A673 (cell line): ENCODE data around the gene MOK. TPM values are rescaled to one million over a fixed set of nuclear protein-coding genes. Genes with fewer than 3 reads are reported as not detected.

Experiments used
- BruUV-seq: library from RNA; stranded (reverse); fragments of 400-500 nt; replicated peaks from 2 replicates; lab custom pipeline; 2021; lab: Mats Ljungman, UMichigan
- CTCF ChIA-PET: fragments of 300-600 bp; sonication (Branson Sonifier 250); formaldehyde crosslinking; loops from one replicate; lab custom pipeline; 2022; ENCODE audit warnings: antibody characterized with exemption; lab: Charles Lee
- POLR2A ChIA-PET: fragments of 300-600 bp; sonication (Branson Sonifier 250); formaldehyde crosslinking; loops from one replicate; lab custom pipeline; 2022; ENCODE audit warnings: antibody characterized with exemption; ENCODE audit not compliant: low non-redundant PET; lab: Charles Lee
- DNase-seq: peaks from one replicate; pipeline ENCODE4 v3.0.0-alpha.2; 2015; ENCODE audit warnings: low spot score
- H3K27ac ChIP-seq: fragments of 200-600 bp; sonication (generic); 2 replicates; pipeline ENCODE4 v1.5.1; 2016; ENCODE audit warnings: mixed run types, low read depth, mild to moderate bottlenecking, mixed read lengths, antibody characterized with exemption, low read length; ENCODE audit not compliant: poor library complexity, severe bottlenecking
- H3K27me3 ChIP-seq: fragments of 200-600 bp; sonication (generic); replicated peaks from 2 replicates; pipeline ENCODE4 v1.6.1; 2017; ENCODE audit warnings: mixed run types, low read depth, mild to moderate bottlenecking, mixed read lengths, antibody characterized with exemption, low read length; ENCODE audit not compliant: insufficient read depth, poor library complexity
- H3K36me3 ChIP-seq: fragments of 200-600 bp; sonication (generic); 2 replicates; pipeline ENCODE4 v1.6.1; 2016; ENCODE audit warnings: mixed run types, mild to moderate bottlenecking, mixed read lengths, antibody characterized with exemption, low read length; ENCODE audit not compliant: insufficient read depth, poor library complexity, severe bottlenecking
- H3K4me1 ChIP-seq: fragments of 200-600 bp; sonication (generic); 2 replicates; pipeline ENCODE4 v1.6.1; 2017; ENCODE audit warnings: mixed run types, mild to moderate bottlenecking, mixed read lengths, antibody characterized with exemption, low read length; ENCODE audit not compliant: insufficient read depth, poor library complexity, severe bottlenecking
- H3K4me3 ChIP-seq: fragments of 200-600 bp; sonication (generic); 2 replicates; pipeline ENCODE4 v1.5.1; 2016; ENCODE audit warnings: low read depth, mixed run types, mild to moderate bottlenecking, mixed read lengths, low read length; ENCODE audit not compliant: poor library complexity, severe bottlenecking
- H3K9me3 ChIP-seq: fragments of 200-600 bp; sonication (generic); 2 replicates; pipeline ENCODE4 v1.6.1; 2016; ENCODE audit warnings: mixed run types, low read depth, mild to moderate bottlenecking, mixed read lengths, antibody characterized with exemption, low read length; ENCODE audit not compliant: poor library complexity, severe bottlenecking
- EZH2 ChIP-seq: fragments of 200-600 bp; sonication (generic); IDR thresholded peaks from 2 replicates; pipeline ENCODE4 v1.6.1; 2017; ENCODE audit warnings: borderline replicate concordance, low read depth, mild to moderate bottlenecking, mixed read lengths, antibody characterized with exemption, low read length; ENCODE audit not compliant: poor library complexity, severe bottlenecking
- intact Hi-C: fragments of 100-400 bp; cut with micrococcal nuclease; formaldehyde crosslinking; loops from one replicate; pipeline ENCODE4 v1.10.0; 2022; ENCODE audit not compliant: unreplicated experiment
- total RNA-seq: library from RNA; stranded (reverse); gene quantifications from 2 replicates; pipeline ENCODE4 v1.2.3, GENCODE V29; 2021
- TF ChIP-seq, protein P1 (sequence below): fragments of 300-800, 200-600 bp; sonication (generic); conservative IDR thresholded peaks from 2 replicates; pipeline ENCODE4 v1.5.1; 2017; ENCODE audit warnings: low read depth, mild to moderate bottlenecking, antibody characterized with exemption, low read length, moderate library complexity, mixed read lengths

MOK gene
- total RNA-seq, 1 experiment from 2014 or later = 27.4 TPM

- Histone ChIP-seq H3K4me1 (peaks cover 11% of the 10 kb centered on the region), H3K27me3 (no peaks in the 10 kb centered on the region), H3K27ac (peak overlapping the region; percentile 70), H3K9me3 (no peaks in the 10 kb centered on the region), H3K36me3 (peaks cover 9% of the 10 kb centered on the region), H3K4me3 (no peak overlapping the region)
- intact Hi-C loops = no loop called here
- TF ChIP-seq, protein P1, sequence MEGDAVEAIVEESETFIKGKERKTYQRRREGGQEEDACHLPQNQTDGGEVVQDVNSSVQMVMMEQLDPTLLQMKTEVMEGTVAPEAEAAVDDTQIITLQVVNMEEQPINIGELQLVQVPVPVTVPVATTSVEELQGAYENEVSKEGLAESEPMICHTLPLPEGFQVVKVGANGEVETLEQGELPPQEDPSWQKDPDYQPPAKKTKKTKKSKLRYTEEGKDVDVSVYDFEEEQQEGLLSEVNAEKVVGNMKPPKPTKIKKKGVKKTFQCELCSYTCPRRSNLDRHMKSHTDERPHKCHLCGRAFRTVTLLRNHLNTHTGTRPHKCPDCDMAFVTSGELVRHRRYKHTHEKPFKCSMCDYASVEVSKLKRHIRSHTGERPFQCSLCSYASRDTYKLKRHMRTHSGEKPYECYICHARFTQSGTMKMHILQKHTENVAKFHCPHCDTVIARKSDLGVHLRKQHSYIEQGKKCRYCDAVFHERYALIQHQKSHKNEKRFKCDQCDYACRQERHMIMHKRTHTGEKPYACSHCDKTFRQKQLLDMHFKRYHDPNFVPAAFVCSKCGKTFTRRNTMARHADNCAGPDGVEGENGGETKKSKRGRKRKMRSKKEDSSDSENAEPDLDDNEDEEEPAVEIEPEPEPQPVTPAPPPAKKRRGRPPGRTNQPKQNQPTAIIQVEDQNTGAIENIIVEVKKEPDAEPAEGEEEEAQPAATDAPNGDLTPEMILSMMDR = no peak
- no peak for TF ChIP-seq EZH2
- POLR2A ChIA-PET = no interaction called here
- no TSS peak for BruUV-seq
- CTCF ChIA-PET = no interaction called here
- peak; percentile 45 for DNase-seq
Observed at GRCh38 chr14:102200690-102201352, 104.1 kb downstream of the MOK start.

DNA sequence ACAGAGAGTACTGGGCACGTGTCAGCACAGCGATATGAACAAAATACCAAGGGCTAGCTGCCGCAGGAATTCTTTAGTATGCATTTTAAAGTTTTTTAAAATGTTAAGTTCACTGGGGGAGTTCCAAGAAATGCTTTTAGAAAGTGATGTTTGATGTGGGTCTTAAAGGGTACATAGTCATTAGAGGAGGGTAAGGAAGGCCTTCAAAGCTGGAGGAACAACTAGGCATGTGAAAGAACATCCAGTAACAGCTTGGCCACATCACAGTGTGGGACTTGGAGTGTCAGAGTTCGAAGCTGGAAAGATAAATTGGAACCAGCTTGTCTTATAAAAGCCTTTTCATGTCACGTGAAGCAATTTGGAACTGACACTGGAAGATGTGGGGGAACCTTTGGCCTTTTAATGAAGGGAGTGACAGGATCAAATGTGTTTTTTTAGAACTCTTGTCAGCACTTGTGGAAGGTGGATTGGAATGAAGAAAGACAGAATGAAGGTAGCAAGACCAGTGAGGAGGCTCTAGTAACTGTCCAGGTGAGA is 107.6 kb downstream of the MOK start:
- no TSS peak for BruUV-seq
- no peak for TF ChIP-seq EZH2
- TF ChIP-seq, protein P1 = no peak
- no peak overlapping the region for H3K4me3 ChIP-seq
- H3K27ac ChIP-seq = no peak overlapping the region
- ChIA-PET CTCF (no interaction called here), POLR2A (no interaction called here)
- H3K4me1 ChIP-seq = peaks cover 11% of the 10 kb centered on the region
- intact Hi-C loops = no loop called here
- no peaks in the 10 kb centered on the region for H3K27me3 ChIP-seq
- no peaks in the 10 kb centered on the region for H3K9me3 ChIP-seq
- peaks cover 8% of the 10 kb centered on the region for H3K36me3 ChIP-seq
- DNase-seq = no peak

DNA sequence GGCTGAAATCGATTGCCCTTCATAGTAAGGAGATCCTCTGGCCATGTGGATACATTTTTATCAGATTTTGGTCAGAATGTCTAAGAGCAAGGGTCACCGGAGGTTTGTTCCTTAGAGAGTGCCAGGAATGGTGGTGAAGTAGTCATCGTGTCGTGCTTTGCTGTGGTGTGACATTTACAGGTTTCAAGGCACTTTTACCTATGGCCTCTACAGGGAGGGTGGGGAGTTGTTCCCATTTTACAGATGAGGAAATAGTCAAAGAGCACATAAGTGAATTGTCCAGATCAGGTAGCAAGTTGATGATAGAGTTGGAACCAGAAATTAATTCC is 108.1 kb downstream of the MOK start:
- BruUV-seq = no TSS peak
- intact Hi-C loops = no loop called here

More for the DNA sequence above, 108.1 kb downstream of the MOK start:
- DNase-seq = no peak
- Histone ChIP-seq H3K36me3 (peaks cover 8% of the 10 kb centered on the region), H3K4me1 (peaks cover 11% of the 10 kb centered on the region), H3K27me3 (no peaks in the 10 kb centered on the region), H3K9me3 (no peaks in the 10 kb centered on the region), H3K4me3 (no peak overlapping the region), H3K27ac (no peak overlapping the region)
- CTCF ChIA-PET = no interaction called here
- POLR2A ChIA-PET = no interaction called here
- TF ChIP-seq, protein P1 = no peak
- TF ChIP-seq EZH2 = no peak
